ENCODE results near the gene ACP4.

GRCh38 chr19:50822661-50823208 is 32.5 kb downstream of the ACP4 start:
- no peak for TF ChIP-seq CTCF (IDR thresholded peaks at IDR 0.05; ENCODE audit: poor library complexity)
- TF ChIP-seq EZH2 (IDR thresholded peaks at IDR 0.05; ENCODE audit: borderline replicate concordance), result no peak

Data from hepatocyte (in vitro differentiated cells).